ENCODE data around the gene SARNP. TPM values are rescaled to one million over a fixed set of nuclear protein-coding genes. Genes with fewer than 3 reads are reported as not detected.

The SARNP gene
- total and polyA plus RNA-seq, 10 of the 15 experiments (the other 5 are each of a cell fraction or from before 2014, with no cell fraction given) = 77.6 to 445 (median 188) TPM

DNA sequence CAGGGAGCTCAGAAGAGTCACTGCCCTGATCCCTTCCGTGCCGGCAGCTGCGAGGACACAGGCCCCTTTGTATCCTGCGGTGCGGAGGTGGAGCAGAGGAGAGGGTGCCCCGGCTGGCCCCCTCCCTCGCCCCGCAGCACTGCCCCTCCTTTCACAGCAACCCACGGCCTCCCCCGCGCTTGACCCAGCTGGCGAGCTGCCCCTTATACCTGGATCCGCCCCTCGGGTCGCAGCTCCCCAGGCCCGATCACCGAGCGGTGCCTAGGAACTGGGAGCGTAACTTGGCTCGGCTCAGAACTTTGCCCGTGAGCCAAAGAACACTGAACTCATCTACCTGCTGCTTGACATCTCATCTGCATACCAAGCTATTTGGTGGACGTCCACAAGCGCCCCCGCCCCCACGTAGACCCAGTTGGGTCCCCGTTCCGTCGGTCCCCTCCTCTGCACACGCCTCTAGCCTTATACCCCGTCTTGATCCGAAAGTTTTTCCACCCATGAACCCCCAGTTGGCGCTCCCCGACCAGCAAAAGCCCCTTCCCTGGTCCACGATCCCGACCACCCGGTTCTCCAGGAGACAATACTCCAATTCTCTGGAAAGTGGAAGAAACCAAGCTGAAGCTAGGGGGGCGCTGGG is 12.6 kb upstream of the SARNP start (continued):
- TF ChIP-seq ATF7 (IDR thresholded peaks at IDR 0.05; ENCODE audit: low read depth) (no peak), PML (IDR thresholded peaks at IDR 0.05; ENCODE audit: low read length) (no peak), PRDM15 (CRISPR knock-in tag; IDR thresholded peaks at IDR 0.05) (no peak), CHD4 (IDR thresholded peaks at IDR 0.05) (no peak), MLLT1 (IDR thresholded peaks at IDR 0.05) (peak; percentile 52; the same call in 1 of the 2 replicates), IKZF1 (conservative IDR thresholded peaks at IDR 0.05) (0 out of 2 replicates have a peak, but pooled peaks have one; percentile 0), HDAC2 (IDR thresholded peaks at IDR 0.05) (no peak), E2F4 (IDR thresholded peaks at IDR 0.05; ENCODE audit: low read depth, low read length) (no peak), NFYB (IDR thresholded peaks at IDR 0.05; ENCODE audit: insufficient read depth, low read depth, low read length) (no peak), ZBTB33 (IDR thresholded peaks at IDR 0.05) (no peak), EP300 (IDR thresholded peaks at IDR 0.05; ENCODE audit: borderline replicate concordance in 1 of 2, control insufficient read depth in 1 of 2, low read depth in 2 of 2, low read length in 2 of 2) (no peak), SPI1 (IDR thresholded peaks at IDR 0.05; ENCODE audit: borderline replicate concordance, insufficient read depth, low read depth, low read length) (no peak), IRF3 (IDR thresholded peaks at IDR 0.05) (no peak), IRF4 (IDR thresholded peaks at IDR 0.05; ENCODE audit: low read depth, low read length) (no peak), POLR2A (IDR thresholded peaks at IDR 0.05; ENCODE audit: low read depth, low read length) (0 out of 2 replicates have a peak, but pooled peaks have one; percentile 20), BRCA1 (IDR thresholded peaks at IDR 0.05; ENCODE audit: low read depth, low read length) (no peak), SIX5 (IDR thresholded peaks at IDR 0.05; ENCODE audit: low read depth, low read length, severe bottlenecking) (no peak), IKZF2 (IDR thresholded peaks at IDR 0.05) (peak in 1 of 2 experiments; percentile 43; a peak in 1 of 4 replicates)
- TF ChIP-seq, protein P1, sequence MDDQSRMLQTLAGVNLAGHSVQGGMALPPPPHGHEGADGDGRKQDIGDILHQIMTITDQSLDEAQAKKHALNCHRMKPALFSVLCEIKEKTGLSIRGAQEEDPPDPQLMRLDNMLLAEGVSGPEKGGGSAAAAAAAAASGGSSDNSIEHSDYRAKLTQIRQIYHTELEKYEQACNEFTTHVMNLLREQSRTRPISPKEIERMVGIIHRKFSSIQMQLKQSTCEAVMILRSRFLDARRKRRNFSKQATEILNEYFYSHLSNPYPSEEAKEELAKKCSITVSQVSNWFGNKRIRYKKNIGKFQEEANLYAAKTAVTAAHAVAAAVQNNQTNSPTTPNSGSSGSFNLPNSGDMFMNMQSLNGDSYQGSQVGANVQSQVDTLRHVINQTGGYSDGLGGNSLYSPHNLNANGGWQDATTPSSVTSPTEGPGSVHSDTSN (IDR thresholded peaks at IDR 0.05; ENCODE audit: insufficient replicate concordance, low read depth, low read length) = no peak

All from GM12878 (cell line).